Activated CD4-positive, CD25-positive, alpha-beta regulatory T cell treated with anti-CD3 and anti-CD28 coated beads, Interleukin-2, amount 50 U/mL, for 72 hours (primary cell): ENCODE measurements around the gene ERC1.

Experiments used
- DNase-seq: peaks from one replicate; pipeline ENCODE4 v3.0.0; 2021

The ERC1 gene

GRCh38 chr12:1529228-1529861 lies 538.3 kb downstream of the ERC1 start:
- no peak for DNase-seq

- no peak for DNase-seq
These were observed 539.0 kb downstream of the ERC1 start for GRCh38 chr12:1529862-1530591.

- no peak for DNase-seq
These were observed 539.6 kb downstream of the ERC1 start for GRCh38 chr12:1530592-1531152.

DNA sequence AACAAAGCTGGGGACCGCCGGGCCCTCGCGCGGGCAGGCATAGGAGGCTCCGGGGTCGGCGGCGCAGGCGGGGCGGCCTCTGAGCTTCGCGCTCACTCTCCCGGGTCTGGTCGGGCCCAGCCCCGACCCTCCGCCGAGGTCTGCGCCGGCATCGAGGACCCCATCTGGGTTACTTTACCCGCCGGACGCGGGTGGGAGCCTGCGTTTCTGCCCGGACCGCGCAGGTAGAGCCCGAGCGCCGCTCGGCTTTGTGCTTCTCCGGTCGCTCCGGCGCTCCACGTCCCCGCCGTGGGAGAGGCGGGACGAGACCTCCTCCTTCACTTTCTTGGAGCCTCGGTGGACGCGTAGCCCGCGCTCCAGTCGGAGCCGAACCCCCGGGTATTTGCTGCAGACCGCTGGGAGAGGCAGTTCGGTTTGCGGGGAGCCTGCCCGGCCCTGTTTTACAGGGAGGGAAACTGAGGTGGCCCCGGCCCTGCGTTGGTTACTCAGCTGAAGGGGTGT lies 540.2 kb downstream of the ERC1 start:
- DNase-seq, result no peak

DNA sequence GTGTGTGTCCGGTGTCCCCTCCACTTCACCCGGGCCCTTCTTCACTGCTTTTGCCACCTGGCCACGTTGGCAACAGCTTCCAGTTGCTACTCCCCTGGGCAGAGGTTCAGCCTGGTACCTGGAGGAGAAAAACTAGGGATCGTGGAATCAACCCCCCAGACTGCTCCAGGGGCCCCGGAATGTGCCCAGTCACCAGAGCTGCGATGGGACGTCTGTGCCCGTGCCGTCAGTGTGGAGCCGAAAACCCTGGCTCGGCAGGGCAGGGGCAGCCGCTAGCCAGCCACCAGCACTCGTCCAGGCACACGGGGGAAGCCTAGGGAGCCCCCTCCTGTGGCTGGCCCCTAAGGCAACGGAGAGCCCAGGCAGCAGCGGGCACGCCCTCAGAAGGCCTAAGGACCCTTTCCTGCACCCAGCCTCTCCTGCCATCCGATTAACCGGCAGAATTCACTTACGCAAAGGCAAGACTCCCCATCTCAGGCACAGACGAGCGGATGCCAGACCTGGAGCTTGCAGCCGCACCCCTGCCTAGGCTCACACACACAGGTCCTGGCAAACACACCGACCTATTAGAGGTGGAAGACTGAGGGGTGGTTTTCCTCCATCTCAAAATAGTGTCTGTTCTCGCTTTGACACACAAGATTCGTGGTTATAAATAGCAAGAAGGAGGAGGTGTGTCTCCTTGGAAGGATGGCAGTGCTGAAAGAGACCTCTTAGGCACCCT lies 540.8 kb downstream of the ERC1 start:
- DNase-seq, result no peak

GRCh38 chr12:1532375-1533165 lies 541.5 kb downstream of the ERC1 start:
- DNase-seq, result no peak

DNA sequence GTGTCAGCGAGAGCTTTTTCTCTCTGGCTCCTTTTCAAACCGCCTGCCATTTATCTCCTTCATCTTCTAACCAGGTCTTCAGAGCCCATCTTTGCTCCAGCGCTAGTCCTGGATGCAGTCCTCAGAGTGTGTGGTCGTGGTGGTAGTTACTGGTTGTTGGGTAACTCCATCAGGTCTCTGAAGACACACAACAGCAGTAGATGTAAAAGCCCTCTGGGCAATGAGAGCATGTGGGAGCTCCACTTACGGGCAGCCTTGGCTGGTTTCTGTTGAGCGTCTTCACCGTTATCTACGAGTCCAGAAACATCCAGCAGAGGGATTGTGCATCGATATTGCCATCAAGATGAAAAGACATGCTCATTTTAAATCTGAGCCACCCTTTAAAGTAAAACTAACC lies 542.2 kb downstream of the ERC1 start:
- no peak for DNase-seq

GRCh38 chr12:1533602-1534304 lies 542.7 kb downstream of the ERC1 start:
- DNase-seq, result peak; percentile 62

GRCh38 chr12:1534748-1535147 lies 543.7 kb downstream of the ERC1 start:
- DNase-seq, result no peak

DNA sequence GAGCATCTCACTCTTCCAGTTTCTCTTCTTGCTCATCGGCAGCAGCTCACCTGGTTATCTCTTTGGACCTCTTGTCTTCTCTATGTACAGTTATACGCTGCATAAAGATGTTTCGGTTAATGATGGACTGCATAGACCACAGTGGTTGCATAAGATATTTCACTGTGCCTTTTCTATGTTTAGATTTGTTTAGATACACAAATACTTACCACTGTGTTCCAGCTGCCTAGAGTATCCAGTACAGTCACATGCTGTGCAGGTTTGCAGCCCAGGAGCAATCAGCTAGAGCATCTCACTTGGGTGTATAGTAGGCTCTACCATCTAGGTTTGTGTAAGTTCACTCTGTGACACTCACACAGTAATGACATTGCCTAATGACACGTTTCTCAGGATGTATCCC lies 545.8 kb downstream of the ERC1 start:
- DNase-seq, result no peak

DNA sequence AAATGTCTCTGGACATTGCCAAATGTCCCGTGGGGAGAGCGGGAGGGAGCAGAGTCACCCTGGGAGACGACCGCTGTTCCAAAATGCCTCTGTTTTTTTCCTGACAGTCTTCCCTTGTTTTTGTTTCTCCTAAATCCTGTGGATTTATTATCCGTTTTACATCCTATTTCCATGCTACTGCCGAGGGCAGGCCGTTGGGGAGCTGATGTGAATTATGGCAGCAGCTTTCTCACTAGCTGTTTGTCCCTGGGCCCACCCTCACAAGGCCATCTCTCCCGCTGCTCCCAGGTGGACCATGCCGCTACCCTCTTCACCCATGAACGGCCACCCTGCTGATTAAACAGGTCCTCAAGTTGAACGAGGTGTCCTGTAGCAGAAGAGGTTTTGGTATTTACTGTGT lies 548.1 kb downstream of the ERC1 start:
- no peak for DNase-seq

DNA sequence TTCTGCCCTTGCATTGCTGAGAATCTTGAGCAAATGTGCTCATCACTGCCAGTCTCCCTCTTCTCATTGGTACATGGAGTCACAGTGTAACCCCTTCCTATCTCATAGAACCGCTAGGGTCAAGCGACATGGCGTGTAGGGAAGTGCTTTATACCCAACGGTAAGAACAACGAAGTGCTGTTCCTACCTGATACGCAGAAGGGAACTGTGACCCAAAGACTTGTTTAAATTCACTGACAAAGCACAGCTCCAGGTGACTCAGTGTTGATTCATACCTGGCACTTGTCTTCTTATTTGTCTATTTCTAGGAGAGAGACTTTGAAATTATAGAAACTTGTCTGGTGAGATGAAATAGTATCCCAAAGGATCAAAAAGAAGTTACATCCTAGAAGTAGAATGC lies 549.7 kb downstream of the ERC1 start:
- no peak for DNase-seq

DNA sequence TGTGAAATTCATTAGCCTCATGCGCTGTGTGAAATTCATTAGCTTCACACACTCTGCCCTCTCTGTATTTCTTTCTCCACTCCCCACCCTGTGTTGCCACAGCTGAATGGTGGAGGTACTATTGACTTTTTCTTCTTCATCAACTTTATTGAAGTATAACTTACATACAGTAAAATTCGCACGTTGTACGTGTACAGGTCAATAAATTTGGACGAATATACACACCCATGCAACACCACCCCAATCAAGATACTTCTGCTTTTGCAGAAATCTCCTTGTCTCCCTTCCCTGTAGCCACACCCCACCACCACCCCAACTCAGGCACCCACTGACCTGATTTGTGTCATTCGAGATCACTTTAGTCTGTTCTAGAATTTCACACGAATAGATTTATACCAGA lies 551.6 kb downstream of the ERC1 start:
- DNase-seq, result no peak

DNA sequence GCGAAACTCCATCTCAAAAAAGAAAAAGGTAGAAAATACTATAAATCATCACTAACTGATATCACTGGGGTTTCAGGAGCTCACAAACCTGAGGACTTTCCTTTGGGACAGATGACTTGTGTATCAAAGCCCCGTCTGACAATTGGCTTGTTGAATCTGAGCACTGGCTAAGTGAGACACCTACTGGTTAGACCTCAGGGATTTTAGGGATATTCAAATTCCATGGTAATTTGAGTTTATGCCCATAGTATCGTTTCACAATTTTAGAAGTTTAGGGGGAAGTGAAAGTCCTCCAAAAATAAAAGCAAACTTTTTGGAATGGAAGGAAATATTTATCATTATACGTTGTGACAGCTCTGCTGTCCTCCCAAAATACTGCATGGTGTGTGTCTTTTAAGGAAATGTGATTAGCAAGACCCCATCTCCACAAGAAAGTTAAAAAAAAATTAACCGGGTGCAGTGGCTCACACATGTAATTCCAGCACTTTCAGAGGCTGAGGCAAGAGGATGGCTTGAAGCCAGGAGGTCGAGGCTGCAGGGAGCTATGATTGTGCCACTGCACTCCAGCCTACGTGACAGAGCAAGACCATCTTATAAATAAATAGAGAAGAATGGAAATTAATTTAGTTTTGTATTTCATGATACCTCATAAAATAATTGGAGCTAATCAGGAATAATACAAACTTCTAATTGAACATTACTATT lies 554.1 kb downstream of the ERC1 start:
- no peak for DNase-seq
